Psoas muscle (tissue), 8 donors: ENCODE data around the gene OR8J1. TPM values are rescaled to one million over a fixed set of nuclear protein-coding genes. Genes with fewer than 3 reads are reported as not detected.
"Not testable (repeated sequence)": the region's sequence is repeated elsewhere in the genome, so short reads cannot be mapped to it uniquely, and the experiment has no call there.

Experiments used
- ATAC-seq, 4 donors: fragments of 200-7000 bp; cut with Tn5 transposase; one replicate each; pipeline ENCODE4 v1.9.1; 2020; ENCODE audit warnings: moderate library complexity in 3 of 4, mild to moderate bottlenecking in 2 of 4
- DNase-seq, 2 donors: peaks; one replicate each; pipeline ENCODE4 v3.0.0-alpha.2; 2020
- H3K27ac ChIP-seq: fragments of 200-600 bp; one replicate; pipeline ENCODE4 v1.8.0; 2022
- H3K27me3 ChIP-seq, 3 donors: fragments of 200-600 bp in 1 of 3; one replicate each; pipeline versions ENCODE4 v1.6.1 to v1.8.0; 2013 to 2022; ENCODE audit warnings: low read length in 2 of 3, mild to moderate bottlenecking in 2 of 3, moderate library complexity in 1 of 3; ENCODE audit not compliant: insufficient read depth in 3 of 3
- H3K36me3 ChIP-seq, 2 donors: fragments of 200-600 bp in 1 of 2; one replicate each; pipeline versions ENCODE4 v1.6.1 to v1.8.0; 2013 to 2022; ENCODE audit warnings: low read depth in 1 of 2, mild to moderate bottlenecking in 1 of 2, moderate library complexity in 1 of 2; ENCODE audit not compliant: insufficient read depth in 1 of 2
- H3K4me1 ChIP-seq: fragments of 200-600 bp; one replicate; pipeline ENCODE4 v1.8.0; 2022
- H3K4me3 ChIP-seq: fragments of 200-600 bp; one replicate; pipeline ENCODE4 v1.8.0; 2022; ENCODE audit warnings: mild to moderate bottlenecking
- H3K9me3 ChIP-seq: fragments of 200-600 bp; one replicate; pipeline ENCODE4 v1.8.0; 2022
- WGBS, 3 donors: extraction: QIAGEN DNeasy Blood & Tissue Kit; methylation state at CpG; one replicate each; pipeline versions ENCODE4 v1.1.6 to v1.1.7; 2013; 5-methylcytosine and 5-hydroxymethylcytosine counted together
- intact Hi-C, 2 donors: fragments of 100-400 bp; cut with DNase I; formaldehyde crosslinking; loops; one replicate each; pipeline versions ENCODE4 v1.11.0 to v1.14.2; 2022
- polyA plus RNA-seq, 3 donors: library from polyadenylated mRNA; stranded (reverse); fragments of 200-250 nt; gene quantifications; one replicate each; pipeline ENCODE4 v1.2.3, GENCODE V29; 2013
- total RNA-seq, 4 donors: library from RNA; stranded (reverse); fragmentation: NEBNext Ultra II Directional in 2 of 4; extraction: Animal tissue kit (Norgen Biotek cat#: 25700) in 2 of 4; gene quantifications; one replicate each; pipeline versions ENCODE4 v1.2.1 to v1.2.4, GENCODE V29; 2021 to 2023
- TF ChIP-seq, protein P1 (sequence below): fragments of 200-600 bp; IDR thresholded peaks from one replicate; pipeline ENCODE4 v1.8.0; 2022; ENCODE audit warnings: antibody characterized with exemption
- donor health status: healthy with polysubstance abuse.
- donor health status: DM: no; HTN: no; CAD: no; lungs with moderate emphysema.
- donor health status: Bipolar disorder and iron deficiency.
- donor health status: healthy.
- donor health status: DM: yes; HTN: yes; CAD: no.
- donor health status: DM: no; HTN: no; CAD: no.
- donor health status: DM: no; HTN: no; CAD: no.
- donor health status: DM: yes; HTN: yes; CAD: no.

OR8J1 gene
- total and polyA plus RNA-seq, 7 donors: not detected

DNA sequence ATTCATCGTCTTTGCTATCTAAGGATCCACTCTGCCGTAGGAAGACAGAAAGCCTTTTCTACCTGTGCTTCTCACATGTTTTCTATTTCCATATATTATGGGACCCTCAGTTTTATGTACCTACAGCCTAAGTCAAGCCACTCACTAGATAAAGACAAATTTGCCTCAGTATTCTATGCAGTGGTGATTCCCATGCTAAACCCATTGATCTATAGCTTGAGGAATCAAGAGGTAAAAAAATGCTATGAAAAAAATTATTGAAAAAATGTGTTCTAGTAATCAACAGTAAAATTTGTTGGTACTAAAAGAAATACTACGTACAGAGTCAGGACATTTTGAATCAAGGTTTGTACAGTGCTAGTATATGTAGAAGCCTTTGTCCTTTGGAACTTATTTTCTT lies 40.3 kb downstream of the OR8J1 start:
- Histone ChIP-seq H3K9me3 (no peaks in the 10 kb centered on the region), H3K36me3 (no peaks in the 10 kb centered on the region), H3K27me3 (no peaks in the 10 kb centered on the region), H3K27ac (no peak overlapping the region), H3K4me1 (no peaks in the 10 kb centered on the region), H3K4me3 (no peak overlapping the region)
- DNase-seq: no peak
- ATAC-seq: no peak
- intact Hi-C loops: no loop called here
- TF ChIP-seq, protein P1, sequence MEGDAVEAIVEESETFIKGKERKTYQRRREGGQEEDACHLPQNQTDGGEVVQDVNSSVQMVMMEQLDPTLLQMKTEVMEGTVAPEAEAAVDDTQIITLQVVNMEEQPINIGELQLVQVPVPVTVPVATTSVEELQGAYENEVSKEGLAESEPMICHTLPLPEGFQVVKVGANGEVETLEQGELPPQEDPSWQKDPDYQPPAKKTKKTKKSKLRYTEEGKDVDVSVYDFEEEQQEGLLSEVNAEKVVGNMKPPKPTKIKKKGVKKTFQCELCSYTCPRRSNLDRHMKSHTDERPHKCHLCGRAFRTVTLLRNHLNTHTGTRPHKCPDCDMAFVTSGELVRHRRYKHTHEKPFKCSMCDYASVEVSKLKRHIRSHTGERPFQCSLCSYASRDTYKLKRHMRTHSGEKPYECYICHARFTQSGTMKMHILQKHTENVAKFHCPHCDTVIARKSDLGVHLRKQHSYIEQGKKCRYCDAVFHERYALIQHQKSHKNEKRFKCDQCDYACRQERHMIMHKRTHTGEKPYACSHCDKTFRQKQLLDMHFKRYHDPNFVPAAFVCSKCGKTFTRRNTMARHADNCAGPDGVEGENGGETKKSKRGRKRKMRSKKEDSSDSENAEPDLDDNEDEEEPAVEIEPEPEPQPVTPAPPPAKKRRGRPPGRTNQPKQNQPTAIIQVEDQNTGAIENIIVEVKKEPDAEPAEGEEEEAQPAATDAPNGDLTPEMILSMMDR: no peak
- WGBS, 3 donors: 86 to 97% (median 89%) methylated on average over 3 of the region's 3 CpGs

- DNase-seq (no peak), ATAC-seq (no peak)
- no peaks in the 10 kb centered on the region for H3K9me3 ChIP-seq
- intact Hi-C loops: no loop called here
- H3K36me3 ChIP-seq: no peaks in the 10 kb centered on the region
- H3K4me3 ChIP-seq: no peak overlapping the region
- 56 to 62% (median 60%) methylated on average over 3 of the region's 3 CpGs for WGBS, 3 donors
- H3K27ac ChIP-seq: no peak overlapping the region
- no peaks in the 10 kb centered on the region for H3K27me3 ChIP-seq
- H3K4me1 ChIP-seq: no peaks in the 10 kb centered on the region
- TF ChIP-seq, protein P1: no peak
Observed at GRCh38 chr11:56396047-56396446, 42.0 kb downstream of the OR8J1 start.

GRCh38 chr11:56401858-56402461 lies 47.9 kb downstream of the OR8J1 start:
- H3K27ac ChIP-seq, H3K4me1 ChIP-seq, H3K36me3 ChIP-seq, H3K27me3 ChIP-seq, intact Hi-C loops, H3K4me3 ChIP-seq, ATAC-seq, H3K9me3 ChIP-seq: not testable (repeated sequence)
- 91 to 94% (median 92%) methylated on average over 25 to 27 of the region's 27 CpGs for WGBS, 3 donors
- DNase-seq: peak in 1 of 2 donors; percentile 43

DNA sequence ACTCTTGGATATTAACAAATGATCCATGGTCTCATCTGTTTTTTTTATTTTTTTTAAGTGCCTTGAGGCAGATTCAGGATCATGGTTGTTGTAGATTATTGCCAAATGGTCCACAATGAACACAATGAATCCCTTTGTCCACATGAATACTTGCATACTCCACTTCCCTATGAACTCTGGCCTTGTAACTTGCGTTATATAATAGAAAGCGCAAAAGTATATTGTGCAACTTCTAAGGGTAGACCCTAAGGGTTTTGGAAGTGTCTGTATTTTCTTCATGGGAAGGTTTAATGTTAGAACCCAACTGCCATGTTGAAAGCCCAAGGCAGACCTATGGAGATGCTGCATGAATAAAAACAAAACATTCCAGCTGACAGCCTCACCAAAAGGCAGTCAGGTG lies 50.3 kb downstream of the OR8J1 start:
- DNase-seq: no peak
- H3K4me3 ChIP-seq: no peak overlapping the region
- no peaks in the 10 kb centered on the region for H3K36me3 ChIP-seq
- intact Hi-C loops: no loop called here
- no peaks in the 10 kb centered on the region for H3K4me1 ChIP-seq
- no peaks in the 10 kb centered on the region for H3K27me3 ChIP-seq
- TF ChIP-seq, protein P1: no peak
- no peak for ATAC-seq
- no peaks in the 10 kb centered on the region for H3K9me3 ChIP-seq
- H3K27ac ChIP-seq: no peak overlapping the region
- 84 to 89% (median 85%) methylated on average over 2 of the region's 2 CpGs for WGBS, 3 donors

GRCh38 chr11:56410801-56411200 lies 56.7 kb downstream of the OR8J1 start:
- intact Hi-C loops: no loop called here
- Histone ChIP-seq H3K4me3 (no peak overlapping the region), H3K4me1 (no peaks in the 10 kb centered on the region), H3K27ac (no peak overlapping the region), H3K9me3 (no peaks in the 10 kb centered on the region), H3K36me3 (no peaks in the 10 kb centered on the region), H3K27me3 (no peaks in the 10 kb centered on the region)
- TF ChIP-seq, protein P1: no peak
- ATAC-seq (no peak), DNase-seq (no peak)

Other genes with a start within 250 kb of the OR8J1 start
- gene OR8H3, start 231.9 kb upstream of the OR8J1 start, total RNA-seq: not detected
- gene OR8H3, start 231.9 kb upstream of the OR8J1 start, polyA plus RNA-seq: not detected
- gene OR8J3, start 214.1 kb upstream of the OR8J1 start, total RNA-seq: not detected
- not detected for gene OR8J3, start 214.1 kb upstream of the OR8J1 start, polyA plus RNA-seq
- gene OR8K5, start 194.0 kb upstream of the OR8J1 start, total RNA-seq: not detected
- not detected for gene OR8K5, start 194.0 kb upstream of the OR8J1 start, polyA plus RNA-seq
- not detected for gene OR5J2, start 177.7 kb upstream of the OR8J1 start, total RNA-seq
- not detected for gene OR5J2, start 177.7 kb upstream of the OR8J1 start, polyA plus RNA-seq
- gene OR5T2, start 120.0 kb upstream of the OR8J1 start, total RNA-seq: not detected
- gene OR5T2, start 120.0 kb upstream of the OR8J1 start, polyA plus RNA-seq: not detected
- not detected for gene OR5T3, start 102.0 kb upstream of the OR8J1 start, total RNA-seq
- gene OR5T3, start 102.0 kb upstream of the OR8J1 start, polyA plus RNA-seq: not detected
- gene OR5T1, start 80.1 kb upstream of the OR8J1 start, total RNA-seq: not detected
- gene OR5T1, start 80.1 kb upstream of the OR8J1 start, polyA plus RNA-seq: not detected
- gene OR8H1, start 62.0 kb upstream of the OR8J1 start, total RNA-seq: not detected
- not detected for gene OR8H1, start 62.0 kb upstream of the OR8J1 start, polyA plus RNA-seq
- gene OR8K3, start 39.1 kb upstream of the OR8J1 start, total RNA-seq: not detected
- not detected for gene OR8K3, start 39.1 kb upstream of the OR8J1 start, polyA plus RNA-seq
- gene OR8K1, start 8.3 kb upstream of the OR8J1 start, total RNA-seq: not detected
- not detected for gene OR8K1, start 8.3 kb upstream of the OR8J1 start, polyA plus RNA-seq
- not detected for gene OR8U1, start 21.3 kb downstream of the OR8J1 start, total RNA-seq
- not detected for gene OR8U1, start 21.3 kb downstream of the OR8J1 start, polyA plus RNA-seq
- gene OR5AL1, start 58.4 kb downstream of the OR8J1 start, total RNA-seq: not detected
- gene OR5AL1, start 58.4 kb downstream of the OR8J1 start, polyA plus RNA-seq: not detected
- gene OR5M3, start 119.1 kb downstream of the OR8J1 start, total RNA-seq: not detected
- not detected for gene OR5M3, start 119.1 kb downstream of the OR8J1 start, polyA plus RNA-seq
- not detected for gene OR5M8, start 137.1 kb downstream of the OR8J1 start, total RNA-seq
- gene OR5M8, start 137.1 kb downstream of the OR8J1 start, polyA plus RNA-seq: not detected
- not detected for gene OR5M11, start 189.0 kb downstream of the OR8J1 start, total RNA-seq
- not detected for gene OR5M11, start 189.0 kb downstream of the OR8J1 start, polyA plus RNA-seq
- gene OR5M10, start 223.4 kb downstream of the OR8J1 start, total RNA-seq: not detected
- gene OR5M10, start 223.4 kb downstream of the OR8J1 start, polyA plus RNA-seq: not detected